GM23248 (cell line): ENCODE data around the gene SH3TC1. TPM values are rescaled to one million over a fixed set of nuclear protein-coding genes. Genes with fewer than 3 reads are reported as not detected.

Experiments used
- DNase-seq: peaks from one replicate; pipeline ENCODE4 v3.0.0-alpha.2; 2015
- H2AFZ ChIP-seq: fragments of 200-600 bp; sonication (generic); 2 replicates; pipeline ENCODE4 v1.6.1; 2016; ENCODE audit warnings: antibody characterized with exemption
- H3F3A ChIP-seq: fragments of 200-600 bp; sonication (generic); 2 replicates; pipeline ENCODE4 v1.6.1; 2016; ENCODE audit warnings: mild to moderate bottlenecking, antibody characterized with exemption, mixed run types; ENCODE audit not compliant: insufficient read depth
- H3K27ac ChIP-seq: fragments of 200-600 bp; sonication (generic); 2 replicates; pipeline ENCODE4 v1.5.1; 2016; ENCODE audit warnings: mild to moderate bottlenecking
- H3K27me3 ChIP-seq: fragments of 200-600 bp; sonication (generic); replicated peaks from 2 replicates; pipeline ENCODE4 v1.6.1; 2016; ENCODE audit warnings: mild to moderate bottlenecking; ENCODE audit not compliant: insufficient read depth
- H3K36me3 ChIP-seq: fragments of 200-600 bp; sonication (generic); 2 replicates; pipeline ENCODE4 v1.6.1; 2016; ENCODE audit warnings: low read depth, mild to moderate bottlenecking
- H3K4me1 ChIP-seq: fragments of 200-600 bp; sonication (generic); 2 replicates; pipeline ENCODE4 v1.6.1; 2016; ENCODE audit warnings: mild to moderate bottlenecking; ENCODE audit not compliant: insufficient read depth
- H3K4me2 ChIP-seq: fragments of 200-600 bp; sonication (generic); one replicate; pipeline ENCODE4 v1.6.1; 2016; ENCODE audit warnings: mild to moderate bottlenecking; ENCODE audit not compliant: unreplicated experiment
- H3K4me3 ChIP-seq: fragments of 200-600 bp; sonication (generic); 2 replicates; pipeline ENCODE4 v1.5.1; 2016; ENCODE audit warnings: mild to moderate bottlenecking
- H3K79me2 ChIP-seq: fragments of 200-600 bp; sonication (generic); 2 replicates; pipeline ENCODE4 v1.6.1; 2016; ENCODE audit warnings: mild to moderate bottlenecking; ENCODE audit not compliant: insufficient read depth
- H3K9ac ChIP-seq: fragments of 200-600 bp; sonication (generic); 2 replicates; pipeline ENCODE4 v1.6.1; 2016; ENCODE audit warnings: mild to moderate bottlenecking
- H3K9me2 ChIP-seq: fragments of 200-600 bp; sonication (generic); 2 replicates; pipeline ENCODE4 v1.6.1; 2016; ENCODE audit warnings: mixed run types, mild to moderate bottlenecking, moderate library complexity; ENCODE audit not compliant: insufficient read depth
- H3K9me3 ChIP-seq: fragments of 200-600 bp; sonication (generic); one replicate; pipeline ENCODE4 v1.6.1; 2017; ENCODE audit warnings: low read depth
- H4K20me1 ChIP-seq: fragments of 200-600 bp; sonication (generic); 2 replicates; pipeline ENCODE4 v1.6.0; 2016; ENCODE audit not compliant: insufficient read depth
- EZH2 ChIP-seq: fragments of 200-600 bp; sonication (generic); IDR thresholded peaks from 2 replicates; pipeline ENCODE4 v1.6.1; 2018; ENCODE audit warnings: antibody characterized with exemption, mild to moderate bottlenecking; ENCODE audit not compliant: insufficient read depth, poor library complexity, severe bottlenecking
- EZH2phosphoT487 ChIP-seq: fragments of 200-600 bp; sonication (generic); IDR thresholded peaks from 2 replicates; pipeline ENCODE4 v1.6.1; 2018; ENCODE audit warnings: antibody characterized with exemption, moderate library complexity, mild to moderate bottlenecking, low read depth; ENCODE audit not compliant: insufficient read depth
- WGBS, 2 experiments: methylation state at CpG; one replicate each; pipeline ENCODE4 v1.1.6; 2015 to 2017; ENCODE audit warnings: low lambda C conversion rate in 2 of 2, low coverage in 1 of 2; ENCODE audit errors: missing lambda C conversion rate in 2 of 2; 5-methylcytosine and 5-hydroxymethylcytosine counted together
- in situ Hi-C: fragments of 300-500 bp; cut with MboI; formaldehyde crosslinking; loops from 2 replicates; pipeline ENCODE4 v1.15.0; 2020
- polyA plus RNA-seq: library from polyadenylated mRNA; unstranded; fragments of >200 nt; fragmentation: Nextera tagmentation; extraction: Ambion mirVana; gene quantifications from 2 replicates; pipeline ENCODE4 v1.2.1, GENCODE V29; 2016
- total RNA-seq: library from RNA; depleted of rRNA; stranded (reverse); fragments of >200 nt; shearing (Covaris generic); gene quantifications from 2 replicates; pipeline ENCODE4 v1.2.3, GENCODE V29; 2014

The SH3TC1 gene
- total and polyA plus RNA-seq, 2 experiments from 2014 or later, result 2.3 to 6.5 TPM

DNA sequence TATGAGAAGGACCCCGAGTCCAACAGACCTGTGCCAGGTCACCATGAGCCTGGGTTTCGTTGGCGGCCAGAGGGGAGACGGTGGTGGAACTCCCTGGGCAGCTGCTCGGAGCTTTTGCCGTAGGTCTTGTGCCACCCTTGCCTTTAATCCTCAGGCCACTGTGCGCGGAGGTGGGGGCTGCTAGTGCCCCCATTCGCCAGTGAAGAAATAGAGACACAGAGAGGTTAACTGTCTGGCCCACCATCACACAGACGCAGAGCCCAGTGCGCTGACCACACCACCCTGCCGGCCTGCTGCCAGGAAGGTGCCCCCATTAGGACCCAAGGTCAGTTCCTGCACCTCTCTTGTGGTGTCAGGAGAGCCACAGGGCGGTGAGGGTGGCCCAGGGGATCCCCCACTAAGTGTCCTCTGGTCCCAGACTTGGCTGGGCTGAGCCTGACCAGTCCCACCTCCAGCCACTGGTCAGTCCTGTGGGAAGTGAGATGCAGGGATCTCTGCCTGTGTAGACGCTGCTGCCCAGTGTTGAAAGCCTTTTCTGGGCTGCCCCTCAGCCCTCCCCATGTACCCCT, 42.2 kb downstream of the SH3TC1 start:
- Histone ChIP-seq H3K36me3 (no peaks in the 10 kb centered on the region), H3K27me3 (no peaks in the 10 kb centered on the region), H2AFZ (no peak overlapping the region), H3K79me2 (no peaks in the 10 kb centered on the region), H4K20me1 (no peaks in the 10 kb centered on the region), H3K27ac (no peak overlapping the region), H3K4me1 (no peaks in the 10 kb centered on the region), H3K4me3 (no peak overlapping the region), H3K9me3 (no peaks in the 10 kb centered on the region), H3K4me2 (no peak overlapping the region), H3K9ac (no peak overlapping the region), H3K9me2 (no peaks in the 10 kb centered on the region), H3F3A (no peaks in the 10 kb centered on the region)
- in situ Hi-C loops, result loop anchor here (25.0 kb wide), 1 partner anchor 371 kb away; no protein-coding TSS in a partner anchor
- WGBS, 2 experiments, result 78 to 80% methylated on average over 14 of the region's 14 CpGs
- DNase-seq, result no peak
- TF ChIP-seq EZH2, result no peak
- TF ChIP-seq EZH2phosphoT487, result no peak

DNA sequence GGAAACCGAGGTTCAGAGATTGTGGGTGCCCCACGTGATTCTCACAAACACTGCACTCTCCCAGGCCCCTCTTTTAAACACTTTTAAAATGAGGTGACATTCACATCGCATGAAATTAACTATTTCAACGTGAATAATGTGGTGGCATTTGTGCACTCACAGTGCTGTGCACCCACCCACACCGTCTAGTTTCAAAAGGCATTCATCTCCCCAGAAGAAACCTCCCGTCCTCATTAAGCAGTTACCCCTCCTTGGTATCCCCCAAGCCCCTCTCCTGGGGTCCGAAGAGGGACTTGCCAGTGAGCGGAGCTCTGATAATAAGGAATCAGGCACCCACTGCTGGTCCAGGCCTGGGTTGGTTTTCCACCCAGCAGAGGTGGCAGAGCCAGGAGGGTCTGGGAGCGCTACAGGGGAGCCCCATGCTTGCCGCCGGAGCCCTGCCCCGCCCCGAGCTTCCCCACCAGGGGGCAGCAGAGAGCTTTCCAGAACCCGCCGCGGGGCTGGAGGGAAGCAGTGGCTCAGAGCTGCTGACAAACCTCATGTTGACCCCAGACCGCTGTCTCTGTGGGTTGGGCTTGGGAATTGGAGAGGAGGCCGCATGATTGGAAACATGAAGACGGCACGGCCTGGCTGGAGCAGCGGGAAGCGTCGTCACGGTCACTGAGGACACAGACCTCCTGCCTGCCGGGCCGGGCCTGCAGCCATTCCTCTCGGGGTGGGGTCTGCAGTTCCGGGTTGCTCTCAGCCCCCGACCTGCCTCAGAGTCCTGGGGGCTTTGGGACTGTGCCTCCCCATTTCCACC, 43.0 kb downstream of the SH3TC1 start:
- Histone ChIP-seq H3K9me3 (no peaks in the 10 kb centered on the region), H2AFZ (0 out of 2 replicates have a peak overlapping the region, but pooled peaks have one; percentile 30), H3K4me2 (peak overlapping the region; percentile 11), H3K9me2 (no peaks in the 10 kb centered on the region), H3K9ac (peak overlapping the region; percentile 58), H3K4me1 (no peaks in the 10 kb centered on the region), H3K27me3 (no peaks in the 10 kb centered on the region), H3K4me3 (no peak overlapping the region), H3K79me2 (no peaks in the 10 kb centered on the region), H3K36me3 (no peaks in the 10 kb centered on the region), H3K27ac (no peak overlapping the region), H3F3A (no peaks in the 10 kb centered on the region), H4K20me1 (no peaks in the 10 kb centered on the region)
- in situ Hi-C loops, result loop anchor here (25.0 kb wide), 1 partner anchor 370 kb away; no protein-coding TSS in a partner anchor
- DNase-seq, result peak; percentile 96
- WGBS, 2 experiments, result 14 to 15% methylated on average over 29 of the region's 29 CpGs
- TF ChIP-seq EZH2 (no peak), EZH2phosphoT487 (no peak)

DNA sequence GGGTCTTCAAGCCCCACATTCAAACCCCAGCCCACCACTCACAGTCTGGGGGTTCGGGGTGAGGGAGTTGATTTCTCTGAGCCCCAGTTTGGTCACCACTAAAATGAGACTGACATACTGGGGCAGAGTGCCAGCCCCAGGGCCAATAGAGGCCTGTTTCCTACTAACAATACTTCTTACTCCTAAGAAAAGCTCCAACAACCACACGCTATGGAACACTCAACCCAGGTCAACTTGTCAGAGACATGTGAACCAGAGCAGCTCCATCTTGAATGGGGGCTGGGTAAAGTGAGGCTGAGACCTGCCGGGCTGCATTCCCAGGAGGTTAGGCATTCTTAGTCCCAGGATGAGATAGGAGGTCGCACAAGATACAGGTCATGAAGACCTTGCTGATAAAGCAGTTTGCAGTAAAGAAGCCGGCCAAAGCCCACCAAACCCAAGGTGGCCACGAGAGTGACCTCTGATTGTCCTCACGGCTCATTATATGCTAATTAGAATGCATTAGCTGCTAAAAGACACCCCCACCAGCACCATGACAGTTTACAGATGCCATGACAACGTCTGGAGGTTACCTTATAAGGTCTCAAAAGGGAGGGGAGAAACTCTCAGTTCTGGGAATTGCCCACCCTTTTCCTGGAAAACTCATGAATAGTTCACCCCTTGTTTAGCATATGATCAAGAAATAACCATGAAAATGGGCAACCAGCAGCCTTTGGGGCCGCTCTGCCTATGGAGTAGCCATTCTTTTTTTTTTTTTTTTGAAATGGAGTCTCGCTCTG, 43.9 kb downstream of the SH3TC1 start:
- TF ChIP-seq EZH2phosphoT487, result no peak
- no peak for TF ChIP-seq EZH2
- no peaks in the 10 kb centered on the region for H3K36me3 ChIP-seq
- H3K27ac ChIP-seq, result no peak overlapping the region
- H3K4me1 ChIP-seq, result no peaks in the 10 kb centered on the region
- no peaks in the 10 kb centered on the region for H3K9me3 ChIP-seq
- peak overlapping the region; percentile 58 for H3K9ac ChIP-seq
- H2AFZ ChIP-seq, result 0 out of 2 replicates have a peak overlapping the region, but pooled peaks have one; percentile 30
- no peak for DNase-seq
- 81 to 85% methylated on average over 10 of the region's 10 CpGs for WGBS, 2 experiments
- no peaks in the 10 kb centered on the region for H3K79me2 ChIP-seq
- no peaks in the 10 kb centered on the region for H3F3A ChIP-seq
- H3K27me3 ChIP-seq, result no peaks in the 10 kb centered on the region
- H3K9me2 ChIP-seq, result no peaks in the 10 kb centered on the region
- H3K4me2 ChIP-seq, result no peak overlapping the region
- H3K4me3 ChIP-seq, result no peak overlapping the region
- in situ Hi-C loops, result loop anchor here (25.0 kb wide), 1 partner anchor 369 kb away; no protein-coding TSS in a partner anchor
- H4K20me1 ChIP-seq, result no peaks in the 10 kb centered on the region

DNA sequence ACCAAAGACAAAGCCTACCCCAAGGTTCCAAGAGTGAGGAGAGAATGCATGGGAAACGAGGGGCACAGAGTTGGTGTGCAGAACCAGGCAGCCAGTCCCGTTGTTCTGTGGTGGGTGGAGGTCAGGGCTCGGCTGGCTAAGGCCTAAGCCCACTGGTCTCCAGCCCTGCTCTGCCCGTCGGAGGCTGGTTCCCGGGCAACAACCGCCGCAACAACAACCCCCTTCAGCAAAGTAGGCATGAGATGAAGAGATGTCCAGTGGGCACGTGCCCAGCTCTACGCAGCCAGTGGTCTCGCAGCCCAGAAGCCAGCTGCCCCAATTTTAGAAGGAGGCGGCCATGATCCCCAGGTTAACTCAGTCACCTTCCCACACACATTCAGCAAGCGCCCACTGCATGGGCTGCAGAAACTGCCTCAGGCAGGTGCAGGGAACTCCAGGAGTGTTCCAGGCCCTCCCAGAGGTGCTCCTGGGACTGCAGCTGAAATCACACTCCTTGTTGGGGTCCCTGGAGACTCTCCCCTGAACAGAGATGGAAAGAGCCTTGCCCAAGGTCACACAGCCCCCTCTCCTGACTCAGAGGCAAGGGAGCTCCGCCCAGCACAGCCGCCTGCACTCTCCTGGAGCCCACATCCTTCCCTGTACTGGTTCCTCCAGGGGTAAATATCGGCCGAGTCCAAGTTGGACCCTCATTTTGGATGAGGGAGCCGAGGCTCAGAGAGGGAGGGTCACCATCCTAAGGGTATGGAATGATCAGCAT, 45.1 kb downstream of the SH3TC1 start:
- Histone ChIP-seq H3K4me2 (no peak overlapping the region), H3K27ac (no peak overlapping the region), H3K79me2 (no peaks in the 10 kb centered on the region), H2AFZ (no peak overlapping the region), H3K9ac (no peak overlapping the region), H3F3A (no peaks in the 10 kb centered on the region), H3K27me3 (no peaks in the 10 kb centered on the region), H3K9me3 (no peaks in the 10 kb centered on the region), H4K20me1 (no peaks in the 10 kb centered on the region), H3K9me2 (no peaks in the 10 kb centered on the region), H3K4me3 (no peak overlapping the region), H3K36me3 (no peaks in the 10 kb centered on the region), H3K4me1 (no peaks in the 10 kb centered on the region)
- in situ Hi-C loops, result loop anchor here (25.0 kb wide), 1 partner anchor 368 kb away; no protein-coding TSS in a partner anchor
- WGBS, 2 experiments, result 90 to 91% methylated on average over 16 to 18 of the region's 18 CpGs
- no peak for TF ChIP-seq EZH2
- TF ChIP-seq EZH2phosphoT487, result no peak
- no peak for DNase-seq
